ENCODE results near the gene PCDHGA8.
"Not testable (repeated sequence)": the region's sequence is repeated elsewhere in the genome, so short reads cannot be mapped to it uniquely, and the experiment has no call there.

Gene PCDHGA8

GRCh38 chr5:141392429-141393198 is at the start of gene PCDHGA8:
Gene PCDHGA8, plus strand, starts transcription at chr5:141392633. Its CDS starts 181 bp downstream, at chr5:141392814.
- DNase-seq: no peak

- no peak for DNase-seq
Observed at GRCh38 chr5:141342773-141343172, 49.7 kb upstream of the PCDHGA8 start.

GRCh38 chr5:141343242-141343952 is 49.0 kb upstream of the PCDHGA8 start, which contains the start of gene PCDHGA3:
Gene PCDHGA3, plus strand, starts transcription at chr5:141343829. Its CDS starts 205 bp downstream, at chr5:141344034.
- no peak for DNase-seq

- no peak for DNase-seq
Observed at GRCh38 chr5:141343953-141344463, 48.4 kb upstream of the PCDHGA8 start.

GRCh38 chr5:141345327-141345726 is 47.1 kb upstream of the PCDHGA8 start:
- no peak for DNase-seq

- DNase-seq: not testable (repeated sequence)
Observed at GRCh38 chr5:141346017-141346416, 46.4 kb upstream of the PCDHGA8 start.

DNA sequence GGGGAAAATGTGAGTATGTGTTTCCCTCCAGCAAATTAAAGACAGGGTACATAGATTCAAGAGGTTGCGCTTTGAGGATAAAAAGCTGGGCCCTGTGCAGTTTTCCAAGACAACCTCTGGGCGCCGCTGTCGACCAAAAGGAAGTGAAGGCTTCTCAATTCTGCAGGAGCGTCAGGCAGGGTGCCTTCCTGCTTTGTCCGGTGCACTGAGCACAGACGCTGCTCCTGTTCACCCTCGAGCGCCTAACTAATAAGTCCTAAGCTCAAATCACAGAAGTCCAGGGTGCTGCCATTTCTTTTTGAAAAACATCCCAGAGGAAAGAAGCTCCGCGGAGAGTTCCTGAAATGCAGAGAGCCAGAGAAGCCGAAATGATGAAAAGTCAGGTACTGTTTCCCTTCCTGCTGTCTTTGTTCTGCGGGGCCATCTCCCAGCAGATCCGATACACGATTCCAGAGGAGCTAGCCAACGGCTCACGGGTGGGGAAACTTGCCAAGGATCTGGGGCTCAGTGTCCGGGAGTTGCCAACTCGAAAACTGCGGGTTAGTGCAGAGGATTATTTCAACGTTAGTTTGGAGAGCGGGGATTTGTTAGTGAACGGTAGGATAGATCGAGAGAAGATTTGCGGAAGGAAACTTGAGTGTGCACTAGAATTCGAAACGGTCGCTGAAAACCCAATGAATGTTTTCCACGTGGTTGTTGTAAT is 42.4 kb upstream of the PCDHGA8 start, which contains the start of gene PCDHGB1:
Gene PCDHGB1 (plus strand): TSS at position 183 of the 703 bp plus-strand sequence. CDS start 162 bp downstream, at position 345.
- DNase-seq: peak in 1 of 14 donors; percentile 9

DNA sequence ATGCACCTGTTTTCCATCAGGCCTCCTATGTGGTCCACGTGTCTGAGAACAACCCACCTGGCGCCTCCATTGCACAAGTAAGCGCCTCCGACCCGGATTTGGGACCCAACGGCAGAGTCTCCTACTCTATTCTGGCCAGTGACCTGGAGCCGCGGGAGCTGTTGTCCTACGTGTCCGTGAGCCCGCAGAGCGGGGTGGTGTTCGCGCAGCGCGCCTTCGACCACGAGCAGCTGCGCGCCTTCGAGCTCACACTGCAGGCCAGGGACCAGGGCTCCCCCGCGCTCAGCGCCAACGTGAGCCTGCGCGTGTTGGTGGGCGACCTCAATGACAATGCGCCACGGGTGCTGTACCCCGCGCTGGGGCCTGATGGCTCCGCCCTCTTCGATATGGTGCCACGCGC is 40.8 kb upstream of the PCDHGA8 start:
- DNase-seq: no peak

- DNase-seq: no peak
Observed at GRCh38 chr5:141354900-141355469, 37.4 kb upstream of the PCDHGA8 start, which contains the start of gene PCDHGA4. Gene PCDHGA4, plus strand, starts transcription at chr5:141355021. Its CDS starts 87 bp downstream, at chr5:141355108.

GRCh38 chr5:141355641-141356040 is 36.8 kb upstream of the PCDHGA8 start:
- no peak for DNase-seq

- no peak for DNase-seq
Observed at GRCh38 chr5:141356133-141356532, 36.3 kb upstream of the PCDHGA8 start.

GRCh38 chr5:141356950-141357349 is 35.5 kb upstream of the PCDHGA8 start:
- no peak for DNase-seq

- no peak for DNase-seq
Observed at GRCh38 chr5:141359790-141360426, 32.5 kb upstream of the PCDHGA8 start, which contains the start of gene PCDHGB2. Gene PCDHGB2, plus strand, starts transcription at chr5:141359994. Its CDS starts 142 bp downstream, at chr5:141360136.

GRCh38 chr5:141360685-141361084 is 31.7 kb upstream of the PCDHGA8 start:
- DNase-seq: no peak

DNA sequence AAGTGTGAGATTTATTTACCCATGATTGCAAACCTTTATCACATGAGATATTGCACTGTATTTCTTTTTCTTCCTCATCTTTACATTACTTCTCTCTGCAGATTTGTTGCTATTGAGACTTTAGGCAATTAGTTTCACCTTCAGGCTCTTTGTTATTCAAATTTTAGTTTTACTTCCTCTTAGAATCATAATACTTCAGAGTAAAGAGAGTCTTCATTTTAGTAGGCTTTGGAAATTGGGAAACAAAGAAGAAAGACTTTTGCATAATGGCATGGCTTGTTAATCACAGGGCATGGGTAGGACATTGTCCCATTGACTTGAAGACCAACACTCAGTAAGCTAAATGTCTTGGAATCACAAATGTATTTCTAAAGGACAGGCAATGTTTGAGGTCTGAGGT is 29.7 kb upstream of the PCDHGA8 start:
- DNase-seq: no peak

GRCh38 chr5:141363952-141364660 is 28.3 kb upstream of the PCDHGA8 start, which contains the start of gene PCDHGA5:
Gene PCDHGA5, plus strand, starts transcription at chr5:141364162. Its CDS starts 169 bp downstream, at chr5:141364331.
- DNase-seq: no peak

GRCh38 chr5:141366016-141366896 is 26.2 kb upstream of the PCDHGA8 start:
- DNase-seq: no peak

DNA sequence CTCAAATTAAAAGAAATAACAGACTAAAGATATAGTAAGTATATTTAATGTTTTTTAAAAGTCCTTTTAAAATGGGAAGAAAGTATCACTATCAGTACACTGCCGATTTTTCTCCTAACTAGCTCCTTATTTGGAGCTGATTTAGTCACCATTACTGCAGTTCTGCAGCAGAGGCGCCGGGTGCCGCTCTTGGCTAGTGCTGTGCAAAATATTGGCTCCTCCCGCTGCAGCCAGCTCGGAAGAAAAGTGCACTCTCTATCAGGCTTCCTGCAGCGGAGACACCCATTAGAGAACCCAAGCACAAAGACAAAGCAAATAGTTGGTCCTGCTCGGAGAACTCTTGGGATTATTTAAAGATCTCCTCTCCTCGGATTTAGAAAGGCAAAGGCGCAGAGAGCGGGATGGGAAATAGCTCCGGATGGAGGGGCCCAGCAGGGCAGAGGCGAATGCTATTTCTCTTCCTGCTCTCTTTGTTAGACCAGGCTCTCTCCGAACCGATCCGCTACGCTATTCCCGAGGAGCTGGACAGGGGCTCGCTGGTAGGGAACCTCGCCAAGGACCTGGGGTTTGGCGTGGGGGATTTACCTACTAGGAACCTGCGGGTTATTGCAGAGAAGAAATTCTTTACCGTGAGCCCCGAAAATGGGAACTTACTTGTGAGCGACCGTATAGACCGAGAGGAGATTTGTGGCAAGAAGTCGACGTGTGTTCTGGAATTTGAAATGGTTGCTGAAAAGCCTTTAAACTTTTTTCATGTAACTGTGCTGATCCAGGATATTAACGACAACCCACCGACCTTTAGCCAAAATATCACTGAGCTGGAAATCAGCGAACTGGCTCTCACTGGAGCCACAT is 22.2 kb upstream of the PCDHGA8 start, which contains the start of gene PCDHGB3:
Gene PCDHGB3 (plus strand): TSS at position 249 of the 855 bp plus-strand sequence. CDS start 153 bp downstream, at position 402.
- DNase-seq: no peak
